NCI-H82 treated with DMSO at 0.1 percent for 48 hours (cell line): ENCODE results near the gene OTOP2.

Experiments used
- DNase-seq: peaks from one replicate; lab custom pipeline; 2025; ENCODE audit not compliant: unreplicated experiment; lab: John Stamatoyannopoulos, UW

The OTOP2 gene

DNA sequence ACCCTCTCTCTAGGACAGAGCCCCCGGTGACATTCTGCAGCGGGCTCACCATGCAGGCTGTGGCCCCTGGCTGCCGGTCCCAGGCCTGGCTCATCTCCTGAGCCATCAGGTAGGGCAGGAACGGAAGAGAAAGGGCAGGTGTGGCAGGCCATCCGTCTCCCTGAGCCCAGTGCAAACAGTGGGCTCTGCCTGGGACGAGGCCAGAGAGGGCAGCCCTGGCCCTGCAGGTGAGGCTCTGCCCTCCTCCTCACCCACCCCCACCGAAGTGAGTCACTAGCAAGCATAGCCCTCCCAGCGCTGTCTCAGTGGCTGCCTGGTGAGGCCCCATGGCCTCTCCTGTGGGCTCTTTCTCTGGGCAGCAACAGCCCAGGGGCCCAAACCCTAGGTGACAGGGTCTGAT lies 26.1 kb downstream of the OTOP2 start:
- no peak for DNase-seq

DNA sequence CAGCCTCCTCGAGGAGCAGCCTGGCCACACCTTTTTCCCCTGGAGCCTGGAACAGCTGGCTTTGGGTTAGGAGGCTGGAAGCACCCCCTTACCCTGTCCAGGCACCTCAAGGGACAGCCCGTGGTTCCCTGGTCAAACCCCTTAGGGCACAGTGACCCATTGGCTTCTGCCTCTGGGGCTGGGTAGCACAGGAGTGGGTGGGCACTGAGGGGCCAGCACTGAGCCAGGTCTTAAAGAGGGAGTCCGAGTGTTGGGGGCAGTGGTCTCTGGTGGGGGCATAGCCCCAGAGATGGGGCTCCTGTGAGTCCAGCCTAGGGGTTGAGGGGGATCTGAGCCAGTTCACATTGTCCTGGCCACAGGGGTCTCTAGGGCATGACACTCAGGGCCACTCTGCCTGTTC lies 27.0 kb downstream of the OTOP2 start:
- no peak for DNase-seq

DNA sequence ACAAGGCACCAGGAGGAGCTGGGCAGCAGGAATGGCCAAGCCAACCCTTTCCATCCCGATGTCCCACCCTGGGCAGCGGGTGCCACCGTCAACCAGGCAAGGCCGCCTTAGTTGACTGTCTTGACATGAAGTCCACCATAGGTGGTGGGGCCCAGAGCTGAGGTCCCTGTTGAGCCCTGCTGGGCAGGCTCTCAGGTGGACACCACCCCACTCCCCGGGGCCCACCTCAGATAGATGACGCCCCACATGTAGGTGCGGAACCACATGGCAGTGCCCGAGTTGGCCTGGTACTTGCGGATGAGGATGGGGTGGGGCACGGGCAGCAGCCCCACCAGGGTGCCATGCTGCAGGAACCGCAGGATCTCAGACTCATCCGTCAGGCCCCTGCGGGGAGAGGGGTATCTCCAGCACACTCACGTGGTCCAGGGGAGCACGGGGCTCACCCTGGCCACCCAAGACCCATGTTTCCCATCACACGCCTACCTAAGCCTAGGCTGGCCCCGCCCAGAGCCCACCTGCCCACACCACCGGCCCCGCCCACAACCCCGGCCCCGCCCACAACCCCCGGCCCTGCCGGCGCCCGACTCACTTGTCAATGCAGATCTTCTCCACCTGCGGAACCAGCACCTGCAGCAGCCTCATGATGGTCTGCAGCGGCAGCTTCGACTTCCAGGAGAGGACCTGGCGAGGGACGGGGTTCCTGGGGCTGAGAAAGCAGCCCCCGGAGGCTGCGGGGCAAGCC lies 27.8 kb downstream of the OTOP2 start:
- DNase-seq = no peak

DNA sequence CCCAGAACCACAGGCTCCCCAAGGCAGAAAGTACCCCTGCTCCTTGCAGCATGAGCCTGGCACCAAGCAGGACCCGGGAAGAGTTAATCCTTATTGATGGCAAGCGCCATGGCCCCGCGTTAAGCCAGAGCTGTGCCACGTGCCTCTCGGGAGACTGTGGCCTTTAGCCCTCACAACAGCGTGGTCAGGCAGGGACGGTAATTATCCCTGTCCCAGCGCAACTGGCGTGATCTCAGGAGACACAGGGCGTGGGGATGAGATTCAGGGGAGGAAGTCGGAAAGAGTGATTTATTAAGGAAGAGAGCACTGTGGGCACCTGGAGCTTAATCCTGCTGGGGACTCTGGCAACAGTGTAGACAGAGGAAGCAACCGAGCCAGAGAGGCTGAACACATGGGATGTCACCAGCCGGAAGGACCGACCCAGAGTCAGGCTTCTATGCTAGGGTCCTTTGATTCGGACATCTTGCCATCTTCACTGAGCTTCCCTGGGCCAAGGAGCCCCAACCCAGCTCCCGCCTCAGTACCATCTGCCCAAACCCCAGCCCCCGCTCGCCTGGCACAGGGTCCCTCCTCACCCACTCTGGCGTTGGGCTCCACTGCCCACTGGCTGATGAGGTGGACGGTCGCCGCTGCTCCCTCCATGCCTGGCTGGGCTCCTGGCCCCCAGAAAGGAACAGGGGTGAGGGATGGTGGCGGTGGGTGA lies 28.5 kb downstream of the OTOP2 start:
- DNase-seq = no peak

- DNase-seq = no peak
Observed at GRCh38 chr17:74953134-74953687, 29.1 kb downstream of the OTOP2 start.

- DNase-seq = no peak
Observed at GRCh38 chr17:74954115-74954514, 30.0 kb downstream of the OTOP2 start.

DNA sequence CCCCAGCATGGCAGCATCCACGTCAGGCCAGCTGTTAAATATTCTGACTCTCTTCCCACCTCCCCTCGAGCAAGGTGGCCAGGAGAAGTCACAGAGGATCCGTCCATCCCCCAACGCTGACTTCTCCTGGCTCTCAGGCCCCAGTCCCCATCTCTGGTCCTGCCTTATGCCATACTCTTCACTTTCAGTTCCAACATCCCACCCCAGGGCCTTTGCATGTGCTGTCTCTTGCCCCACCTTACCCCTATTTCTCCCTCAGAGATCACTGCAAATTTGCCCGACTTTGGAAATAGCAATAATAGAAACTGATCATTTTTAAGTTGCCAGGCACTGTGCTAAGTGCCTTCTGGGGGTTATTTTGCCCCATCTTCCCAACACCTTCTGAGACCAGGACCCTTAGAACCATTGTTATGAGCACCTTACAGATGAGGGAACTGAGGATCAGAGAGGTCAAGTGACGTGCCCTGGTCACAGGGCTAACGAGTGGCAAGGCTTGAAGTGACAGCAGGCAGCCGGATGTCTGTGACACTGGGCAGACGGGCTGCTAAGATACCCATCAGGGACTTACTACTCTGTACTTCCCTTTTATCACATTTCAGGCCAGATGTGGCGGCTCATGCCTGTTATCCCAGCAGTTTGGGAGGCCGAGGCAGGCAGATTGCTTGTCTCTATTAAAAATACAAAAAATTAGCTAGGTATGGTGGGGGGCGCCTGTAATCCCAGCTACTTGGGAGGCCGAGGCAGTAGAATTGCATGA lies 30.8 kb downstream of the OTOP2 start:
- no peak for DNase-seq

GRCh38 chr17:74956093-74956492 lies 32.0 kb downstream of the OTOP2 start:
- no peak for DNase-seq

GRCh38 chr17:74957935-74958740 lies 34.1 kb downstream of the OTOP2 start:
- DNase-seq = peak; percentile 18

DNA sequence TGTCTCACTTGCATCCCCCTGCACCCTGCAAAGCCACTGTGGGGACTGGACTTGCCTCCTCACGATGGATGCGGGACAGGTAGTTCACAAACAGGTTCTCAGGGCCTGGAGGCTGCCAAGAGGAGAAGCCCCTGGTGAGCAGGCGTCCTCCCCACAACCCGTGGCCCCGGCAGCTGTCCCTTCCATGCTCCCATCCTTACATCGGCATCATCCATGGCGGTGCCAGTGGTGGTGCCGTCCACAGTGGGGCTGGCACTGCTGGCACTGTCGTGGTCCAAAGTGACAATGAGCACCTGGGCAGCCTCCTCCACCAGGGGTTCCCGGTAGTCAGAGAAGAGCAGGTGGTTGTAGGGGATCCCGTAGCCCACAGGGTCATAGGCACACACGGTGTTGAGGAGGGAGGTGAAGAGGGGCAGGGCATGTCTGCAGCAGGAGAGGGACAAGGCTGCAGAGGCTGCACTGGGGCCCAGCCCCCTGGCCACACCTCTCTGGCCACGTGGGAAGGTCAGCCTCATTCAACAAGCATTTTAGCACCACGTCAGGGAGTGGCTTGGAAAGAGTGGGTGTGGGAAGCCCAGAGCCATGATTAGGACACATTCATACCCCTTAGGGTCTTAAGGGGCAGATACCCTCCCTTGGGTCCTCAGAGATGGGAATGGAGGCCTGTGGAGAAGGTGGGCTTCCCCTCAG lies 35.9 kb downstream of the OTOP2 start:
- no peak for DNase-seq

- peak; percentile 82 for DNase-seq
Observed at GRCh38 chr17:74960570-74961342, 36.7 kb downstream of the OTOP2 start.

DNA sequence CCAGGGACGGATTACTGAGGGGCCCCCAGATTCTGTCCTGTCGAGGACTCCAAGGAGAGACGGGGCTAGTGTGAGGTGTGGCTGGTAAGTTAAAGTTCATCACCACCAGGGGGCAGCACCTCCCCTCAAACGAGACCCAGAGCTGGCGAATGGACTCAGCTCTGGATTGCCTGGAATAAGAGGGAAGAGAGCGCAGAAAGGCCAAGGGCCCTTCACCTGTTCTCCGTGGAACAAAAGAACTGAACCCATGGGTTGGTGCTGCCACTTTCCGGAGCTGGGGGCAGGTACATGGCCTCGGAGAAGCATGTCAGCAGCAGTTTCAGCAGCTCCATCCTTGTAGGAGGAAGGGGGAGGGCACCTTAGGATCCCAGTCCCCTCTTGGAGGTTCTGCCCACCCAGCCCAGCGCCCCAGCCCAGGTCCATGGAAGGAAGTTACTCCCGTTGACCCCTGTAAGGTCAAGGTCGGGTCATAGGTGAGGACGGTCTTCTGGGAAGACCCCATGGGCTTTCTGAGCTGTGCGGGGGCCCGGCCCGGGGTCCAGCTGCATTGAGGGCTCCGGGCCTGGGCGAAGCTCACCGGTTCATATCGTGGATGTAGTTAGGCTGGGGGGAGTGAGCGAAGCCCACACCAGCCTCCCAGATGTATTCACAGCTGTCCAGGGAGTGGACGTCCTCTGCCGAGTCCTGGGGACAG lies 37.7 kb downstream of the OTOP2 start:
- DNase-seq = peak; percentile 79

DNA sequence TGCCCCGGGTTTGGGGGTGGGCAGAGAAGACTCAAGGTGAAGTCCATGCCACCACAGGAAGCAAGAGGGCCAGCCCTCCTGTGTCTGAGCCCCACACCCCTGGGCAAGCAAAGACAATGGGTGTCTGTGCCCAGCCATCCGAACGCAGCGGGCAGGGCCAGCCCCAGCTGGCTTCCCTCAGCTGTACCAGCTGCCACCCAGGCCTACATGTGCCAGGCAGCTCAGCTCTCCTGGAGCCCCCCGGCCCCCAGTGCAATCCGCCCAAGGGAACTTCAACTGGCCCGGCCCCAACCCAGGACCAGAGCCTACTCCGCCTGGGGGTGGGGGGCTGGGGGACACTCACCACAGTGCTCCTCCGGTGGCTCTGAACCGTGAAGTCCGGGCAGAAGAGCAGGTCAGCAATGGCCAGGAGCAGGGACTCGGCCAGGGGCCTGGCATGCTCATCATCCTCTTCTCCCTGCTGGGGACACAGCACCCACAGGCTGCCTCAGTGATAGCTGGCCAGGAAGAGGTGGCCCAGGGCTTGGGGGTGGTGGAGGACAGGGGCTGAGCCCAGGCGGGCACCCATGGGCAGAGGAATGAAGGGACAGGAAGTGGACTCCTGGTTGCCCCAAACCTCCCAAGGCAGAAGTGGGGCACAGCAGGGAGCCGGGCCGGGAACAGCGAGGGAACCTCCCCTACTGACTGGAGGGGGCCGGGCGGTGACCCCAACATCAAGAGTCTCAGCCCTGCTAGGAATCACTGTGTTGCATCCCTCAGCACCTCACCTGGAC lies 38.7 kb downstream of the OTOP2 start:
- DNase-seq = no peak

DNA sequence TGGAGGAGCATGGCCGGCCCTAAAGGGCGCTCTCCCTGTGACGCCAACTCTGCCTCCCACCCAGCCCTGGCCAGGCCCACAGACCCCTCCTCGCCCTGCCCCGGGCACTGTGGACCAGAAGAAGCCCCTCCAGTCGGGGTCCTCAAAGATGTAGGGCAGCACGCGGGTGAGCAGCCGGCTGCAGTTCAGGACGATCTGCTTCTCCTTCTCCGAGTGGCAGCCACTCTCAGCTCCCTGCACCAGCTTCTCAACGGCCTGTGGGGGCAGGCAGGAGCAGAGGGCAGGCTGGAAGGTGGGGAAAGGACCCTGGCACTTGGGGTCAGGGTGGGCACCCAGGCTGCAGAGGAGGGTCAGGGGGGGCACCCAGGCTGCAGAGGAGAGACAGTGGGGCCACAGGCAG lies 39.6 kb downstream of the OTOP2 start:
- no peak for DNase-seq

- no peak for DNase-seq
Observed at GRCh38 chr17:74964246-74964761, 40.2 kb downstream of the OTOP2 start.

- no peak for DNase-seq
Observed at GRCh38 chr17:74964988-74965622, 41.0 kb downstream of the OTOP2 start.

DNA sequence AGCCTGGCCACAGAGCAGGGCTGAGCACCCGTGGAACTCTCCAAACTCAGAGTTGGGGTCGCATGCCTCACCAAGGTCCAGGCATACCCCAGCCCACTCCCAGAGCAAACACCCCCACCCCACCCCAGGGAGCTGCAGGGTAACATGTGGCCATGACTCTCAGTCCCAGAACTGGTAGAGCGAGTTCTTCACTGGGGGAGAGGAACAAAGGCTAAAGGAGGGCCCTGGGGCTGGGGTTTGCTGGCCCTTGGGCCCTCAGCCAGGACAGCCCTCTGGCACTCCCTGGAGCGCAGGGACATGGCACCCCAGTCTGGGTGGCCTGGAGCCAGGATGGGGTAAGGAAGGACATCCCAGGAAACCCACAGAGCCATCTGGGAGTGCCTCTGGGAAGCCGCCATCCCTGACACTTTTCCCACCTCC lies 44.3 kb downstream of the OTOP2 start:
- no peak for DNase-seq
